BE2C (cell line): ENCODE data around the gene MAP3K19.

Experiments
- DNase-seq: peaks from one replicate; pipeline ENCODE4 v3.0.0-alpha.2; 2020
- H3K27me3 ChIP-seq: fragments of 250-450 bp; sonication (Bioruptor Pico); 2 replicates; pipeline ENCODE4 v1.5.1; 2020; ENCODE audit warnings: mild to moderate bottlenecking
- H3K36me3 ChIP-seq: fragments of 250-450 bp; sonication (Bioruptor Pico); 2 replicates; pipeline ENCODE4 v1.5.1; 2020; ENCODE audit warnings: mild to moderate bottlenecking
- H3K4me1 ChIP-seq: fragments of 250-450 bp; sonication (Bioruptor Pico); 2 replicates; pipeline ENCODE4 v1.5.1; 2020
- H3K4me3 ChIP-seq: 2 replicates; pipeline ENCODE4 v1.5.1; 2011; ENCODE audit warnings: low read depth, low read length
- H3K9me3 ChIP-seq: fragments of 250-450 bp; sonication (Bioruptor Pico); 2 replicates; pipeline ENCODE4 v1.5.1; 2020
- CTCF ChIP-seq: IDR thresholded peaks from 2 replicates; pipeline ENCODE4 v1.5.1; 2012; ENCODE audit warnings: mild to moderate bottlenecking, low read depth, low read length

Gene MAP3K19

GRCh38 chr2:135022952-135023880 lies 24.0 kb downstream of the MAP3K19 start:
- no peak for TF ChIP-seq CTCF
- no peaks in the 10 kb centered on the region for H3K36me3 ChIP-seq

GRCh38 chr2:135021618-135022017 lies 25.6 kb downstream of the MAP3K19 start:
- Histone ChIP-seq H3K9me3 (no peaks in the 10 kb centered on the region), H3K36me3 (no peaks in the 10 kb centered on the region), H3K4me1 (no peaks in the 10 kb centered on the region), H3K27me3 (no peaks in the 10 kb centered on the region), H3K4me3 (no peak overlapping the region)
- no peak for TF ChIP-seq CTCF
- DNase-seq: no peak

More at GRCh38 chr2:135022952-135023880, 24.0 kb downstream of the MAP3K19 start:
- H3K4me3 ChIP-seq: no peak overlapping the region
- no peaks in the 10 kb centered on the region for H3K4me1 ChIP-seq
- no peaks in the 10 kb centered on the region for H3K27me3 ChIP-seq
- no peak for DNase-seq
- no peaks in the 10 kb centered on the region for H3K9me3 ChIP-seq

- H3K4me1 ChIP-seq: no peaks in the 10 kb centered on the region
- DNase-seq: no peak
- H3K36me3 ChIP-seq: no peaks in the 10 kb centered on the region
- no peaks in the 10 kb centered on the region for H3K27me3 ChIP-seq
- no peak overlapping the region for H3K4me3 ChIP-seq
- H3K9me3 ChIP-seq: no peaks in the 10 kb centered on the region
- TF ChIP-seq CTCF: no peak
These were observed 35.6 kb downstream of the MAP3K19 start for GRCh38 chr2:135011633-135012032.

GRCh38 chr2:135010200-135010942 lies 36.9 kb downstream of the MAP3K19 start:
- no peak for TF ChIP-seq CTCF
- no peak overlapping the region for H3K4me3 ChIP-seq
- no peaks in the 10 kb centered on the region for H3K9me3 ChIP-seq
- no peaks in the 10 kb centered on the region for H3K4me1 ChIP-seq
- no peak for DNase-seq
- H3K36me3 ChIP-seq: no peaks in the 10 kb centered on the region
- no peaks in the 10 kb centered on the region for H3K27me3 ChIP-seq

GRCh38 chr2:135009339-135009738 lies 37.9 kb downstream of the MAP3K19 start:
- no peak for DNase-seq
- no peaks in the 10 kb centered on the region for H3K27me3 ChIP-seq
- no peak overlapping the region for H3K4me3 ChIP-seq
- no peaks in the 10 kb centered on the region for H3K9me3 ChIP-seq
- H3K4me1 ChIP-seq: no peaks in the 10 kb centered on the region
- no peaks in the 10 kb centered on the region for H3K36me3 ChIP-seq
- TF ChIP-seq CTCF: no peak
